Left kidney (tissue), 2 donors: ENCODE data around the gene MRTO4. TPM values are rescaled to one million over a fixed set of nuclear protein-coding genes. Genes with fewer than 3 reads are reported as not detected.
"Not testable (repeated sequence)": the region's sequence is repeated elsewhere in the genome, so short reads cannot be mapped to it uniquely, and the experiment has no call there.

Source experiments
- DNase-seq: peaks from one replicate; pipeline ENCODE4 v3.0.0-alpha.2; 2013
- polyA plus RNA-seq: library from polyadenylated mRNA; unstranded; fragments of 120-200 nt; gene quantifications from one replicate; pipeline ENCODE4 v1.2.1, GENCODE V29; 2013; ENCODE audit not compliant: insufficient read length

The MRTO4 gene
- polyA plus RNA-seq, 1 donor = 32.4 TPM

DNA sequence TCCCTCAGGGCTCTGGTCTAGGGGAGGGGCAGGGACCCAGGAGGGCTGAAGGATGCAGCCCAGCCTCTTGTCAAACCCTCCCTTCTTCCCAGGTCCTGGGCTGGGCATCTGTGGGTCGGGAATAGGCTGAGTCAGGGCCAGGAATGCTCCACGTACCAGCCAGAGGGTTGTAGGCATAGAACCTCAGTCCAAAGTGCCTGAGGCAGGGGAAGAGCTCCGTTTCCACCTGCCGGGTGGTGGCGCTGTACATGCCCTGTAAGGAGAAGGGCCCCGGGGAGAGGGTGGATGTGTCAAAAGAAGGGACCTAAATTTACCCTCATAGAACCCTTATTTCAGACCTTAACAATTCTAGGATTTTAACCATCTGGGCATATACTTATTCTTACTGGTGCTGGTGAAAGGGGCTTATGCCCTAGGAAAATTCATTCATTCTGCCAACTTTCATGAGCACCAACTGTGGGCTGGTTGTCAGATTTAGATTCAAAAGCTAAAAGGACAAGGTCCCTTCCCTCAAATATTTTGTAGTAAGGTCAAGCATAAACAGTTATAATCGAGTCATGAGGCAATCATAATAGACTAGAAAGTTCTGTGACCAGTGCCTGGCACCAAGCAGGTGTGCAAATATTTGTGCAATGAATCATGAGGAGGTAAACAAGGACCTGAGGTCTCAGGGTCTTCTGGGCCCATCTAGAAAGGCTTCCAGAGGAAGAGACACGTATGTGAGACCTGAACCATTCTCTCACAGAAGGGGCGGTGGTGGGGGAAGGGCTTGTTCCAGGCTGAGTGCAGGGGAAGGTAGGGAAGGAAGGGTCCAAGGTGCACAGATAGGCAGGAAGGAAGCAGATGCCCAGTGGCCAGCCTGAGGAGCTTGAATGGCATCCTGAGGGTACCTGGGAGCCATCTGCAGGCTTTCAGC lies 18.1 kb downstream of the MRTO4 start:
- not testable (repeated sequence) for DNase-seq

DNA sequence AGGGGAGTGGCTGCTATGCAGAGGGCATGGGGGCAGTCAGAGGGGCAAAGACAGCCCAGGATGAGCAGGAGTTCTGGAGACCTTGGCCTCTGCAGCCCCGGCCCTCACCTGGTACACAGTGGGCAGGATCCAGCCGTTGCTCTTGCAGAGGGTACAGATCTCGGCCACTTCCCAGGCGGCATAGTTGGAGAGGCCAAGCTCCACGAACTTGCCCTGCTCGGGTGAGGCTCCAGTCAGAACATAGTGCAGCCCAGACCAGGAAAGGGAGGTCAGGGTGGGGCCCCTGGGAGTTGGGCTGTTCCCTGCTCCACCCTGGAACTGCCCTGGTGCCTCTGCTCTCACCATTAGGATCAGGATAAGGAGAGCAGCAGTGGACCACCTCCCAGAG lies 18.7 kb downstream of the MRTO4 start:
- DNase-seq = not testable (repeated sequence)

DNA sequence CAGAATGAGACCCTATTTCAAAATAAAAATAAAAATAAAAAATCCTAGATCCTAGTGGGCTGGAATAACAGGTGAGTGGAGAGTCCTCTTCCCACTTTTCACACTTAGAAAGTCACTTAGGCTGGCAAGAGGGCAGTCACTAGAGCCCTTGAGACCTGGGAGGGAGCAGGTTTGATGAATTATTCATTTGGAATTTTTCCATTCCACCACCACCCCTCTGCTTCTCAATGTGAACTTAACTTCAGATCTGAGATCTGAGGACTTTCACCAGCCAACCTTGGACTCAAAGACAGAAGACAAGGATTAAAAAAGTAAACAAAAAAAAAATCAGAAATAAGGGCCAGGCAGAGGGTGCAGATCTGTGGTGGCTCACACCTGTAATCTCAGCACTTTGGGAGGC lies 20.5 kb downstream of the MRTO4 start:
- no peak for DNase-seq

GRCh38 chr1:19273106-19273843 lies 21.7 kb downstream of the MRTO4 start:
- no peak for DNase-seq

DNA sequence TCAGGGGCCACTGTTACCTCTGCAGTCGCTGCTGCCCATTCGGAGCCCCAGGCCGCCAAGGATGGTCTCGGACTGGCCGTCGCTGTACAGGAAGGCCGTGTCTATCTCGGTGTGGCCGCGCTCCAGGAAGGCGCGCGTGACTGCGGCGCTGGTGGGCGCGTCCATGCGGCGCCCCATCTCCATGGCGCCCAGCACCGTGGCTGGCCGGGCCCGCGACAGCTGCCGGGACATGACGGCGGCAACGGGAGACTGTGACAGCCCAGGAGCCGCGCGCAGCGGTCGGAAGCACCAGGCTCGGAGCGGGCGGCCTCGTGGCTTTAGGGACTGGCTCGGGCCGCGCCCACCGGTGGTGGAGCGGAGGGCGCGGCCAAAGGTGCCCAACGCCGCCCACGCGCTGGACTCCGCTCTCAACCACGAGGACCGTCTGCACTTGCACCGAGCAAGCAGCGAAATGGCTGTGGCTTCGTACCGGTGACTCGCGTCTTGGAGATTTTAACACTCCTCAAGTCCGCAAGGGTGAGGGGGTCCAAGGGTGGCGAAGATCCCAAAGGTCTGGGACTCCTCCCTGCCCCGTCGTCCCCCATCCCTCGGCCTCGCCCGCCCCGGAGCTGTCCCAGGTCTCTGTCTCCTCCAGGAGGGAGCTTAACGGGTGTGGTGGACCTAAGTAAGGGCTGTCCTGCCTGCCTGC lies 22.4 kb downstream of the MRTO4 start:
- not testable (repeated sequence) for DNase-seq

GRCh38 chr1:19274636-19275035 lies 23.0 kb downstream of the MRTO4 start:
- DNase-seq = no peak

- DNase-seq = no peak
Measured at GRCh38 chr1:19283891-19284290, 32.3 kb downstream of the MRTO4 start.

DNA sequence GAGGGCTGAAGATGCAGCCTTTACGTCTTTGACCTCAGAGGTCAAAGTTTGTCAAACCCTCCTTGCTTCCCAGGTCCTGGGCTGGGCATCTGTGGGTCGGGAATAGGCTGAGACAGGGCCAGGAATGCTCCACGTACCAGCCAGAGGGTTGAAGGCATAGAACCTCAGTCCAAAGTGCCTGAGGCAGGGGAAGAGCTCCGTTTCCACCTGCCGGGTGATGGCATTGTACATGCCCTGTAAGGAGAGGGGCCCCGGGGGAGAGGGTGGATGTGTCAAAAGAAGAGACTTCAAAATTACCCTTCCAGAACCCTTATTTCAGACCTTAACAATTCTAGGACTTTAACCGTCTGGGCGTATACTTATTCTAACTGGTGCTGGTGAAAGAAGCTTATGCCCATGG lies 33.3 kb downstream of the MRTO4 start:
- no peak for DNase-seq

- DNase-seq = not testable (repeated sequence)
Measured at GRCh38 chr1:19285366-19285765, 33.8 kb downstream of the MRTO4 start.

- not testable (repeated sequence) for DNase-seq
Measured at GRCh38 chr1:19285807-19286206, 34.2 kb downstream of the MRTO4 start.

DNA sequence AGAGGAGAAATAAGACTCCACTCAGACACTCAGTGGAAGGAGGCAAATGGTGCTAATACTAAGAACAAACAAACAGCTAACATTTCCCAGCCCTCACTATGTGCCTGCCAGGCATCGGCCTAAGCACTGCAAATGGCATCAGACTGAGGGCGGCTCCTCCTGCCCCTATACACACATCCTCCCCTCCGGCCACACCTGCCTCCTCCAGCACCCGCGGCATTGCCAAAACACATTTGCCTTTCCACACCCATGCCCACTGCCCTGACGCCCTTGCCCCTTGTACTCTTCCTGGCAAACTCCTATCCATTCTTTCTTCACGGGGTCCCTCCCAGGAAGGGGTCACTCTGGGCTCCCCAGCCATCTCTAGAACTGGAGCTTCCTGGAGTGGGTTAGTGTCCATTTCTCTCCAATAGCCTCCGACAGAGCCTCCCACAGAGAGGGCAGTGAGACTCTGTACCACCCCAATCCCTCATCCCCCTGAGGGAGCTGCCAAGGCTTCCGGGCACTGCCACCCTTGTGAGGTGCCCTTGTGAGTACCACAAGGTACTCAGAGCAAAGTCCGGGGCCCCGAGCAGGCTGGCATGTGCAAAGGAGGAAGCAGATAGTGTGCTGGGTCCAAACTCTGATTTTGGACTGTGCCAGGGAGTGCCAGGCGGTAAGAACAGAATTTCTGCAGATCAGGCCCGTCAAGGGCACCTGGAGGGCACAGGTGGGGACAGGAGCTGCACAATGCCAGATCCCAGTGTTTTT lies 36.0 kb downstream of the MRTO4 start:
- no peak for DNase-seq

- DNase-seq = not testable (repeated sequence)
Measured at GRCh38 chr1:19288324-19289241, 37.0 kb downstream of the MRTO4 start, which contains the start of gene AKR7A3. TSS of gene AKR7A3 (minus strand) at chr1:19288770. CDS start at chr1:19288709, 61 bp downstream.

DNA sequence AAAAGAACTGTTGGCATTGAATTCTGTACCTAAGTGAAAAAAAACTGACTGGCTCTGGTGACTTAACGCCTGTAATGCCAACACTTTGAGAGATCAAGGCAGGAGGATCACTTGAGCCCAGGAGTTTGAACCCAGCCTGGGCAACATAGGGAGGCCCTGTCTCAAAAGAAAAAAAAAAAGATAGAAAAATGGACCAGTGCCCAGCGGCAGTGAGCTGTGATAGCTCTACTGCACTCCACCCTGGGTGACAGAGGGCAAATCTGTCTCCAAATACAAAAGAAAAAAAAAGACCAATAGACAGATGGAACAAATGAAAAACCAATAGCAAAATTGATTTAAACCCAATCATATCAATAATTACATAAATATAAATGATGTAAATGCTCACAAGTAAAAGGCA lies 37.6 kb downstream of the MRTO4 start:
- no peak for DNase-seq

GRCh38 chr1:19294638-19295037 lies 43.0 kb downstream of the MRTO4 start:
- DNase-seq = no peak

GRCh38 chr1:19300211-19300610 lies 48.6 kb downstream of the MRTO4 start:
- no peak for DNase-seq

DNA sequence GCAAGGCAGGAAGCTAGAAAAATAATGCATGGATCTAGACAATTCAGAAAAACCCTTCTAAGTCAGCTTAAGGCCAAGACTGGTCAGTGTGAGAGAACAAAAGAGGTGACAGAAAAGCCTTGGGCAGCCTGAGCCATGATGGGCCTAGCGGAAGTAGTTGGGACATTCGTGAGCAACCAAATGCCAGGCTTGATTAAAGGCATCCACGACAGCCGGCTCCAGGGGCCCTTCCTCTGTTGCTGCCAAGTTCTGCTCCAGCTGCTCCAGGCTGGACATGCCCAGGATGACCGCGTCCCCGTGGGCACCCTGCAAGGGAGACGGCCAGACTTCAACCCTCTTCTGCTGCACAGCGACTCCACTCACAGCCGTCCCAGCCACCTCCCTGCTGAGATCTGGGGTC lies 52.5 kb downstream of the MRTO4 start:
- DNase-seq = not testable (repeated sequence)

- DNase-seq = no peak
Measured at GRCh38 chr1:19305880-19306279, 54.3 kb downstream of the MRTO4 start.

GRCh38 chr1:19306941-19307340 lies 55.3 kb downstream of the MRTO4 start:
- no peak for DNase-seq

GRCh38 chr1:19307794-19308508 lies 56.3 kb downstream of the MRTO4 start:
- no peak for DNase-seq

DNA sequence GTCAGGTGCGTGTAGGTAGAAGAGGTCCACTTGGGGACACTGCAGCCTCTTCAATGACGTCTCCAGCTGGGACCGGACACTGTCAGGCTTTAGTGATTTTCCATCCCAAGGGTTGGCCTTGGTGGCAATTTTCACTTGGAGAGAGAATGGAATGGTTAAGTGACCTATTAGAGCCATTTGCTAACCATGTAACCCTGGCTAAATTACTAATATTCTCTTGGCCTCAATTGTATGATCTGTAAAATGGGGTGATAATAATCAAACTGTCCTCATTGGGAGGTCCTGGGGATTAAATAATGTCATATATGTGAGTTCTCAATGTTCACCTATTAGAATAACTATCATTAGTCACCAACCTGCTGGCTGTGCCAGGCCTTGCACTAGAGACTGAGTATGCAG lies 56.9 kb downstream of the MRTO4 start:
- DNase-seq = no peak
